Peyer's patch (tissue), 4 donors: ENCODE measurements around the gene PAIP1.

ENCODE experiments used
- CTCF ChIP-seq, 6 experiments: fragments of 450-650 bp in 4 of 6; fragments of 200-600 bp in 2 of 6; sonication (generic) in 1 of 6; IDR thresholded peaks; one replicate each; pipeline ENCODE4 v1.5.1; 2017 to 2019; ENCODE audit warnings: antibody characterized with exemption in 6 of 6, mild to moderate bottlenecking in 3 of 6, moderate library complexity in 1 of 6
- POLR2A ChIP-seq, 2 donors: fragments of 450-650 bp; IDR thresholded peaks; one replicate each; pipeline ENCODE4 v1.5.1; 2017; ENCODE audit warnings: antibody characterized with exemption in 2 of 2, mild to moderate bottlenecking in 2 of 2, moderate library complexity in 2 of 2

- no peak for TF ChIP-seq CTCF (IDR thresholded peaks at IDR 0.05)
- no peak for TF ChIP-seq POLR2A (IDR thresholded peaks at IDR 0.05)
Measured at GRCh38 chr5:43520615-43521014, 36.3 kb downstream of the PAIP1 start.
